GM23248 (cell line): Measurements from ENCODE around the gene RTN3. TPM values are rescaled to one million over a fixed set of nuclear protein-coding genes. Genes with fewer than 3 reads are reported as not detected.

Experiments used
- DNase-seq: peaks from one replicate; pipeline ENCODE4 v3.0.0-alpha.2; 2015
- H2AFZ ChIP-seq: fragments of 200-600 bp; sonication (generic); 2 replicates; pipeline ENCODE4 v1.6.1; 2016; ENCODE audit warnings: antibody characterized with exemption
- H3F3A ChIP-seq: fragments of 200-600 bp; sonication (generic); 2 replicates; pipeline ENCODE4 v1.6.1; 2016; ENCODE audit warnings: mild to moderate bottlenecking, antibody characterized with exemption, mixed run types; ENCODE audit not compliant: insufficient read depth
- H3K27ac ChIP-seq: fragments of 200-600 bp; sonication (generic); 2 replicates; pipeline ENCODE4 v1.5.1; 2016; ENCODE audit warnings: mild to moderate bottlenecking
- H3K27me3 ChIP-seq: fragments of 200-600 bp; sonication (generic); replicated peaks from 2 replicates; pipeline ENCODE4 v1.6.1; 2016; ENCODE audit warnings: mild to moderate bottlenecking; ENCODE audit not compliant: insufficient read depth
- H3K36me3 ChIP-seq: fragments of 200-600 bp; sonication (generic); 2 replicates; pipeline ENCODE4 v1.6.1; 2016; ENCODE audit warnings: low read depth, mild to moderate bottlenecking
- H3K4me1 ChIP-seq: fragments of 200-600 bp; sonication (generic); 2 replicates; pipeline ENCODE4 v1.6.1; 2016; ENCODE audit warnings: mild to moderate bottlenecking; ENCODE audit not compliant: insufficient read depth
- H3K4me2 ChIP-seq: fragments of 200-600 bp; sonication (generic); one replicate; pipeline ENCODE4 v1.6.1; 2016; ENCODE audit warnings: mild to moderate bottlenecking; ENCODE audit not compliant: unreplicated experiment
- H3K4me3 ChIP-seq: fragments of 200-600 bp; sonication (generic); 2 replicates; pipeline ENCODE4 v1.5.1; 2016; ENCODE audit warnings: mild to moderate bottlenecking
- H3K79me2 ChIP-seq: fragments of 200-600 bp; sonication (generic); 2 replicates; pipeline ENCODE4 v1.6.1; 2016; ENCODE audit warnings: mild to moderate bottlenecking; ENCODE audit not compliant: insufficient read depth
- H3K9ac ChIP-seq: fragments of 200-600 bp; sonication (generic); 2 replicates; pipeline ENCODE4 v1.6.1; 2016; ENCODE audit warnings: mild to moderate bottlenecking
- H3K9me2 ChIP-seq: fragments of 200-600 bp; sonication (generic); 2 replicates; pipeline ENCODE4 v1.6.1; 2016; ENCODE audit warnings: mixed run types, mild to moderate bottlenecking, moderate library complexity; ENCODE audit not compliant: insufficient read depth
- H3K9me3 ChIP-seq: fragments of 200-600 bp; sonication (generic); one replicate; pipeline ENCODE4 v1.6.1; 2017; ENCODE audit warnings: low read depth
- H4K20me1 ChIP-seq: fragments of 200-600 bp; sonication (generic); 2 replicates; pipeline ENCODE4 v1.6.0; 2016; ENCODE audit not compliant: insufficient read depth
- EZH2 ChIP-seq: fragments of 200-600 bp; sonication (generic); IDR thresholded peaks from 2 replicates; pipeline ENCODE4 v1.6.1; 2018; ENCODE audit warnings: antibody characterized with exemption, mild to moderate bottlenecking; ENCODE audit not compliant: insufficient read depth, poor library complexity, severe bottlenecking
- EZH2phosphoT487 ChIP-seq: fragments of 200-600 bp; sonication (generic); IDR thresholded peaks from 2 replicates; pipeline ENCODE4 v1.6.1; 2018; ENCODE audit warnings: antibody characterized with exemption, moderate library complexity, mild to moderate bottlenecking, low read depth; ENCODE audit not compliant: insufficient read depth
- WGBS, 2 experiments: methylation state at CpG; one replicate each; pipeline ENCODE4 v1.1.6; 2015 to 2017; ENCODE audit warnings: low lambda C conversion rate in 2 of 2, low coverage in 1 of 2; ENCODE audit errors: missing lambda C conversion rate in 2 of 2; 5-methylcytosine and 5-hydroxymethylcytosine counted together
- in situ Hi-C: fragments of 300-500 bp; cut with MboI; formaldehyde crosslinking; loops from 2 replicates; pipeline ENCODE4 v1.15.0; 2020
- polyA plus RNA-seq: library from polyadenylated mRNA; unstranded; fragments of >200 nt; fragmentation: Nextera tagmentation; extraction: Ambion mirVana; gene quantifications from 2 replicates; pipeline ENCODE4 v1.2.1, GENCODE V29; 2016
- total RNA-seq: library from RNA; depleted of rRNA; stranded (reverse); fragments of >200 nt; shearing (Covaris generic); gene quantifications from 2 replicates; pipeline ENCODE4 v1.2.3, GENCODE V29; 2014

The RTN3 gene
- total and polyA plus RNA-seq, 2 experiments from 2014 or later, result 113 to 123 TPM

DNA sequence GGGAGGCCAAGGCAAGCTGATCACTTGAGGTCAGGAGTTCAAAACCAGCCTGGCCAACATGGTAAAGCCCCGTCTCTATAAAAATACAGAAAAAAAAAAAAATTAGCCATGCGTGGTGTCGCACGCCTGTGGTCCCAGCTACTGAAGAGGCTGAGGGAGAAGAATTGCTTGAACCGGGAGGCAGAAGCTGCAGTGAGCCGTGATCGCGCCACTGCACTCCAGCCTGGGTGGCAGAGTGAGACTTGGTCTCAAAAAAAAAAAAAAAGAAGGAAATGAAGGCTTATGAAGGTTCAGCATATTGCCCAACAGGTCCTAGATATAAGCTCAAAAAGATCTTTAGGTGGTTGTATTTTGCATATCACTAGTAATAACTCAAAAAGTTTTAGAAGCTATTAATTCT, 20.3 kb upstream of the RTN3 start:
- Histone ChIP-seq H3K27ac (no peak overlapping the region), H3K9ac (no peak overlapping the region), H3K79me2 (peaks cover 100% of the 10 kb centered on the region), H3K27me3 (no peaks in the 10 kb centered on the region), H3K4me2 (no peak overlapping the region), H3K9me2 (no peaks in the 10 kb centered on the region), H3K9me3 (no peaks in the 10 kb centered on the region), H3K4me1 (peaks cover 23% of the 10 kb centered on the region), H3K36me3 (peaks cover 21% of the 10 kb centered on the region), H4K20me1 (peaks cover 16% of the 10 kb centered on the region; the same call in 1 of the 2 replicates), H2AFZ (no peak overlapping the region), H3K4me3 (no peak overlapping the region), H3F3A (peaks cover 42% of the 10 kb centered on the region)
- TF ChIP-seq EZH2phosphoT487 (no peak), EZH2 (no peak)
- DNase-seq, result no peak
- 96 to 99% methylated on average over 8 of the region's 8 CpGs for WGBS, 2 experiments
- in situ Hi-C loops, result no loop called here

- H2AFZ ChIP-seq, result no peak overlapping the region
- H3K9ac ChIP-seq, result peak overlapping the region; percentile 22; the same call in 1 of the 2 replicates
- peak; percentile 88 for DNase-seq
- no peak for TF ChIP-seq EZH2phosphoT487
- TF ChIP-seq EZH2, result no peak
- H3K4me1 ChIP-seq, result peaks cover 50% of the 10 kb centered on the region
- peak overlapping the region; percentile 69 for H3K4me2 ChIP-seq
- H3F3A ChIP-seq, result peaks cover 63% of the 10 kb centered on the region
- 0 to 6% methylated on average over 1 of the region's 1 CpG for WGBS, 2 experiments
- no peaks in the 10 kb centered on the region for H3K9me3 ChIP-seq
- peak overlapping the region; percentile 72 for H3K27ac ChIP-seq
- H4K20me1 ChIP-seq, result peaks cover 16% of the 10 kb centered on the region; the same call in 1 of the 2 replicates
- H3K4me3 ChIP-seq, result no peak overlapping the region; the same call in 1 of the 2 replicates
- in situ Hi-C loops, result no loop called here
- H3K79me2 ChIP-seq, result peaks cover 91% of the 10 kb centered on the region
- H3K9me2 ChIP-seq, result no peaks in the 10 kb centered on the region
- H3K27me3 ChIP-seq, result no peaks in the 10 kb centered on the region
- H3K36me3 ChIP-seq, result no peaks in the 10 kb centered on the region
Observed at GRCh38 chr11:63663809-63664208, 17.5 kb upstream of the RTN3 start.

DNA sequence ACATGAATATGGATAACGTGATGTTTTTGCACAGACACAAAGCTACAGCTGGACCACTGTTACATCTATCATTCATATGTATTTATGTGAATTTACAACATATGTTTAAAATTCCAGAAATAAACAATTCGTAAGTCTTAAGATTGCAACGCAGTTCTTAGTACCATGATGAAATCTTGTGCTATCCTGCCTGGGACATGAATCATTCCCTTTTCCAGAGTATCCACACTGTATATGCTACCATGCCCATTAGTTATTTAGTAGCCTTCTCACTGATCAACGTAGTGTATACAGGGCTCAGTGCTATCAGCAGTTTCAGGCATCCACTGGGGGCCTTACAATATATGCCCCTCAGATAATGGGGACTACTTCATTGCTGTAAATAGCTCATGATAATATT, 14.4 kb upstream of the RTN3 start:
- Histone ChIP-seq H3F3A (peaks cover 83% of the 10 kb centered on the region), H3K4me1 (peaks cover 61% of the 10 kb centered on the region), H2AFZ (no peak overlapping the region), H3K36me3 (no peaks in the 10 kb centered on the region), H3K9me2 (no peaks in the 10 kb centered on the region), H3K27me3 (no peaks in the 10 kb centered on the region), H3K4me3 (peak overlapping the region; percentile 86), H3K27ac (peak overlapping the region; percentile 91), H3K79me2 (peaks cover 79% of the 10 kb centered on the region), H3K4me2 (peak overlapping the region; percentile 95), H3K9ac (peak overlapping the region; percentile 94), H3K9me3 (no peaks in the 10 kb centered on the region), H4K20me1 (peaks cover 10% of the 10 kb centered on the region; the same call in 1 of the 2 replicates)
- WGBS, 2 experiments, result 8 to 10% methylated on average over 4 of the region's 4 CpGs
- peak; percentile 84 for DNase-seq
- in situ Hi-C loops, result no loop called here
- TF ChIP-seq EZH2 (no peak), EZH2phosphoT487 (no peak)

DNA sequence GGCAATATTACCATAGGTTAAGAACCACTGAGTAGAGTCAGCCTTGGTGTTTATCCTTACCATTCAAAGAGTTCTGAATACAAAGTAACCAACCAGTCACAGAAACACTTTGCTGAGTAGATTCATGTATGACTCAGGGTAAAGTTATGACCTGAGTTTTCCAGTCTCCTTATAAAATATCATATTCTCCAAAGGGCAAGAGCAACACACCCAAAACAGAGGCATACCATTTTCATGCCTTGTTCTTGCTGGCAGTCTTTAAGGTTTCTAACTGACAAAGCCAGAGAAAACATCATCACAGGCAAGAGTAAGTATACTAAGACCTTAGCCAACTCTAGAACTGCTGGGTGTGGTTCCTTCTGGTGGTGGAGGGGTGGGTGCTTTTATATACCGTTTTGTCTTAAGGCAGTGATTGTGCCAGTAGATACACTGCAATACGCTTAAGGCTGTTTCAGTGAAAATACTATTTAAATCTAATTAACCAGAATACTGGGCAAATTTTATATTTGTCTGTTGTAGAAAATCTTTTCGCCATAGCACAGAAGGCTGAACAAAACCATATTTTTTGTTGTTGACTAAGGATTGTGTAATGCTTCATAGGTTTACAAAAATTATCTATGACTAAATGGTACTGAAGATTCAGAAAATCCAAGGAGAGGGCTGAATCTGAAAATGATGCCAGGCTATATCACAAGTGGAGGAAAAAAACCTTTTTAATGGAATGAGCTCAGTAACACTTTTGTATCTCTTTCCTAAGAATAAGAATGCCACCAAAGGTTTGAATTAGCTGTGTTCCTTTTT, 13.1 kb upstream of the RTN3 start:
- in situ Hi-C loops, result no loop called here

More for the DNA sequence above, 13.1 kb upstream of the RTN3 start:
- peaks cover 59% of the 10 kb centered on the region for H3K4me1 ChIP-seq
- 0 to 3% methylated on average over 3 of the region's 3 CpGs for WGBS, 2 experiments
- TF ChIP-seq EZH2, result no peak
- no peak for TF ChIP-seq EZH2phosphoT487
- H3K79me2 ChIP-seq, result peaks cover 66% of the 10 kb centered on the region
- H3K36me3 ChIP-seq, result no peaks in the 10 kb centered on the region
- H3K9ac ChIP-seq, result peak overlapping the region; percentile 94
- H3F3A ChIP-seq, result peaks cover 84% of the 10 kb centered on the region
- no peak overlapping the region for H2AFZ ChIP-seq
- H3K9me3 ChIP-seq, result no peaks in the 10 kb centered on the region
- peak overlapping the region; percentile 91 for H3K27ac ChIP-seq
- H3K9me2 ChIP-seq, result no peaks in the 10 kb centered on the region
- H3K4me2 ChIP-seq, result peak overlapping the region; percentile 95
- H3K27me3 ChIP-seq, result no peaks in the 10 kb centered on the region
- DNase-seq, result peak; percentile 93
- H4K20me1 ChIP-seq, result peaks cover 6% of the 10 kb centered on the region; the same call in 1 of the 2 replicates
- peak overlapping the region; percentile 86 for H3K4me3 ChIP-seq
